ENCODE measurements around the gene ADI1. TPM values are rescaled to one million over a fixed set of nuclear protein-coding genes. Genes with fewer than 3 reads are reported as not detected.

ADI1 gene
- polyA plus RNA-seq, 1 experiment: 53.3 TPM

DNA sequence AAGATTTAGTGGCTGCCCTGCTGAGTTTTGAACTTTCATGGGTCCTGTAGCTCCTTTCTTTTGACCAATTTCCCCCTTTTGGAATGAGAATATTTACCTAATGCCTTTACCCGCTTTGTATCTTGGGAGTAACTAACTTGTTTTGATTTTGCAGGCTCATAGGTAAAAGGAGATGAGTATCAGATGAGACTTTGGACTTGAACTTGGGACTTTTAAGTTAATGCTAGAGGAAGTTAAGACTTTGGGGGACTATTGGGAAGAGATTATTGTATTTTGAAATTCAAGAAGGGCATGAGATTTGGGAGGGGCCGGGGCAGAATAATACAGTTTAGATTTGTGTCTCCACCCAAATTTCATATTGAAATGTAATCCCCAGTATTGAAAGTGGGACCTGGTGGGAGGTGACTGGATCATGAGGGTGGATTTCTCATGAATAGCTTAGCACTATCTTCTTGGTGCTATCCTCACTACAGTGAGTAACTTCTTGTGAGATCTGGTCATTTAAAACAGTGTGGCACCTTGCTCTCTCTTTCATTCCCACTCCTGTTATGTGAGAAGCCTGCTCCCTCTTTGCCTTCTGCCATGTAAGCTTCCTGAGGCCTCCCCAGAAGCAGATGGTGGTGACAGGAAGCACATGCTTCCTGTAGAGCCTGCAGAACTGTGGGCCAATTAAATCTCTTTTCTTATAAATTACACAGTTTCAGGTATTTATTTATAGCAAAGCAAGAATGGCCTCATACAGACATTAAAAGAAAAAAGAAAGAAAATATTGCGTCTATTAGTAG is 6.1 kb downstream of the ADI1 start:
- POLR2A ChIA-PET: no interaction called here
- CTCF ChIA-PET: no interaction called here
- H3K4me3 ChIP-seq (ENCODE audit: low read depth, low read length): no peak overlapping the region
- no peak for DNase-seq (ENCODE audit: low read depth)
- TF ChIP-seq, protein P1, sequence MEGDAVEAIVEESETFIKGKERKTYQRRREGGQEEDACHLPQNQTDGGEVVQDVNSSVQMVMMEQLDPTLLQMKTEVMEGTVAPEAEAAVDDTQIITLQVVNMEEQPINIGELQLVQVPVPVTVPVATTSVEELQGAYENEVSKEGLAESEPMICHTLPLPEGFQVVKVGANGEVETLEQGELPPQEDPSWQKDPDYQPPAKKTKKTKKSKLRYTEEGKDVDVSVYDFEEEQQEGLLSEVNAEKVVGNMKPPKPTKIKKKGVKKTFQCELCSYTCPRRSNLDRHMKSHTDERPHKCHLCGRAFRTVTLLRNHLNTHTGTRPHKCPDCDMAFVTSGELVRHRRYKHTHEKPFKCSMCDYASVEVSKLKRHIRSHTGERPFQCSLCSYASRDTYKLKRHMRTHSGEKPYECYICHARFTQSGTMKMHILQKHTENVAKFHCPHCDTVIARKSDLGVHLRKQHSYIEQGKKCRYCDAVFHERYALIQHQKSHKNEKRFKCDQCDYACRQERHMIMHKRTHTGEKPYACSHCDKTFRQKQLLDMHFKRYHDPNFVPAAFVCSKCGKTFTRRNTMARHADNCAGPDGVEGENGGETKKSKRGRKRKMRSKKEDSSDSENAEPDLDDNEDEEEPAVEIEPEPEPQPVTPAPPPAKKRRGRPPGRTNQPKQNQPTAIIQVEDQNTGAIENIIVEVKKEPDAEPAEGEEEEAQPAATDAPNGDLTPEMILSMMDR (IDR thresholded peaks at IDR 0.05; ENCODE audit: insufficient read depth, low read depth, low read length): no peak
- no peaks in the 10 kb centered on the region for H3K27me3 ChIP-seq (ENCODE audit: control insufficient read depth, insufficient read depth, low read length)
- peaks cover 7% of the 10 kb centered on the region for H3K36me3 ChIP-seq (ENCODE audit: control insufficient read depth, insufficient read depth, low read length)

DNA sequence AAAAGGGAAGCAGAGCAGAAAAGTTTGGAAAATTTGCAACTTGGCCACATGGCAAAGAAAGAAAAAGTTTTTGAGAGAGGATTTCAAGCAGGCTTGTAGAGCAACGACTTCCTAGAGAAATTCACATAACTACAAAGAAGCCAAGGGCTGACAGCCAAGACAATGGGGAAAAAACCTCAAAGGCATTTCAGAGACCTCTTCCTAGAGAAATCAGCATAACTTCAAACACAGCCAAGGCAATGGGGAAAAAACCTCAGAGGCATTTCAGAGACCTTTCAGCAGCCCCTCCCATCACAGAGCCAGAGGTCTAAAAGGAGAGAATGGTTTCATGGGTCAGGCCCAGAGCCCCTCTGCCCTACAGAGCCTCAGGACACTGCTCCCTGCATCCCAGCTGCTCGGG is 7.2 kb downstream of the ADI1 start:
- ChIA-PET POLR2A (no interaction called here), CTCF (no interaction called here)
- DNase-seq (ENCODE audit: low read depth): no peak

DNA sequence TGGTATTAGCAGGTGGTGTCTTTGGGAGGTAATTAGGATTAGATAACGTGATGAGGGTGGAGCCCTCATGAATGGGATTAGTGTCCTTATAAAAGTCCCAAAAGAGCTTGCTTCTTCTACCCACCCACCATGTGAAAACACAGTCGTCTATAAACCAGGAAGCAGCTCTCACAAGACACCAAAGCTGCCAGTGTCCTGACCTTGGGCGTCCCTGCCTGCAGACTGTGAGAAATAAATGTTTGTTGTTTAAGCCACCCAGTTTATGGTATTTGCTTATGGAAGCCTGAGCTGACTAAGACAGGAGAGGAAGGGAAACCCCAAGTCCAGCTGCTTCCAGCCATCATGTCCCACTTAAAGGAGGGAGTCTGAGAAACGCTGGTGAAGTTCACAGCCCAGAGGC is 13.6 kb downstream of the ADI1 start:
- Histone ChIP-seq H3K36me3 (ENCODE audit: control insufficient read depth, insufficient read depth, low read length) (peaks cover 2% of the 10 kb centered on the region; the same call in 1 of the 2 replicates), H3K4me3 (ENCODE audit: low read depth, low read length) (no peak overlapping the region), H3K27me3 (ENCODE audit: control insufficient read depth, insufficient read depth, low read length) (no peaks in the 10 kb centered on the region)
- TF ChIP-seq, protein P1 (IDR thresholded peaks at IDR 0.05; ENCODE audit: insufficient read depth, low read depth, low read length): no peak
- POLR2A ChIA-PET: no interaction called here
- no peak for DNase-seq (ENCODE audit: low read depth)
- CTCF ChIA-PET: interaction anchor here (0.8 to 1.1 kb wide), 4 partner anchors 11 to 45 kb away, joined by 3 to 4 read pairs (median 4); no protein-coding TSS in a partner anchor

More for the DNA sequence above, 7.2 kb downstream of the ADI1 start:
- Histone ChIP-seq H3K27me3 (ENCODE audit: control insufficient read depth, insufficient read depth, low read length) (no peaks in the 10 kb centered on the region), H3K4me3 (ENCODE audit: low read depth, low read length) (no peak overlapping the region), H3K36me3 (ENCODE audit: control insufficient read depth, insufficient read depth, low read length) (peaks cover 7% of the 10 kb centered on the region)
- TF ChIP-seq, protein P1 (IDR thresholded peaks at IDR 0.05; ENCODE audit: insufficient read depth, low read depth, low read length): no peak

DNA sequence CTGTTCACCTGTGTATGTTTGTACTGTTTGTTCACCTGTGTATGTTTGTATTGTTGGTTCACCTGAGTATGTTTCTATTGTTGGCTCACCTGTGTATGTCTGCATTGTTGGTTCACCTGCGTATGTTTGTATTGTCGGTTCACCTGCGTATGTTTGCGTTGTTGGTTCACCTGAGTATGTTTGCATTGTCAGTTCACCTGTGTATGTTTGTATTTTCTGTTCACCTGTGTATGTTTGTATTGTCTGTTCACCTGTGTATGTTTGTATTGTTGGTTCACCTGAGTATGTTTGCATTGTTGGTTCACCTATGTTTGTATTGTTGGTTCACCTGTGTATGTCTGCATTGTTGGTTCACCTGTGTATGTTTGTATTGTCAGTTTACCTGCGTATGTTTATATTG is 14.6 kb downstream of the ADI1 start:
- H3K4me3 ChIP-seq (ENCODE audit: low read depth, low read length): no peak overlapping the region
- no peaks in the 10 kb centered on the region for H3K27me3 ChIP-seq (ENCODE audit: control insufficient read depth, insufficient read depth, low read length)
- H3K36me3 ChIP-seq (ENCODE audit: control insufficient read depth, insufficient read depth, low read length): peaks cover 7% of the 10 kb centered on the region
- DNase-seq (ENCODE audit: low read depth): no peak
- ChIA-PET POLR2A (no interaction called here), CTCF (interaction anchor here (1.0 to 1.1 kb wide), 2 partner anchors 12 to 28 kb away, joined by 4 read pairs; no protein-coding TSS in a partner anchor)
- TF ChIP-seq, protein P1 (IDR thresholded peaks at IDR 0.05; ENCODE audit: insufficient read depth, low read depth, low read length): no peak

DNA sequence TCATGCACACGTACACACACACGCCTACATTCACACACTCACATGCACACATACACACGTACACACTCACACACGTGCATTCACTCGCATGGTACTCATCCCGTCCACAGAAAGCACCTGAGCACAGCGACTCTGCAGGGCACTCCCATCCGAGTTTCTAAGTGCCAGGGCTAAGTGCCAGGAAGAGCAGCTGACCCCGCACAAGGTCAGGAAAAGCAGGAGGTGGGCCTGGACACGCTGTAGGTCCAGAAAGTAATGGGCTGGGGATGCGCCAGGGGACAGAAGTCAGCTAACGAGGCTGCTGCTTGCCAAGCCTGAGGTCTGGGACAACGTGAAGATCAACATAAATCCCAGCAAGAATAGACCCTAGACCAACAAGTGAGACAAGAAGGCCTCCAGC is 15.8 kb downstream of the ADI1 start:
- ChIA-PET POLR2A (no interaction called here), CTCF (no interaction called here)
- DNase-seq (ENCODE audit: low read depth): no peak
- no peak overlapping the region for H3K4me3 ChIP-seq (ENCODE audit: low read depth, low read length)
- no peaks in the 10 kb centered on the region for H3K27me3 ChIP-seq (ENCODE audit: control insufficient read depth, insufficient read depth, low read length)
- TF ChIP-seq, protein P1 (IDR thresholded peaks at IDR 0.05; ENCODE audit: insufficient read depth, low read depth, low read length): no peak
- peaks cover 11% of the 10 kb centered on the region for H3K36me3 ChIP-seq (ENCODE audit: control insufficient read depth, insufficient read depth, low read length)

Data from BJ (cell line).